NCI-H1105 treated with DMSO at 0.1 percent for 48 hours (cell line): ENCODE measurements around the gene P3H2.

Source experiments
- DNase-seq: peaks from one replicate; lab custom pipeline; 2025; lab: John Stamatoyannopoulos, UW

P3H2 gene

GRCh38 chr3:190016966-190017365, 103.7 kb downstream of the P3H2 start:
- DNase-seq, result no peak

GRCh38 chr3:190014940-190015339, 105.8 kb downstream of the P3H2 start:
- DNase-seq, result no peak

- no peak for DNase-seq
These were observed 106.5 kb downstream of the P3H2 start for GRCh38 chr3:190013943-190014924.

GRCh38 chr3:190012784-190013183, 107.9 kb downstream of the P3H2 start:
- DNase-seq, result no peak

GRCh38 chr3:190012314-190012782, 108.3 kb downstream of the P3H2 start:
- no peak for DNase-seq

- DNase-seq, result no peak
These were observed 110.2 kb downstream of the P3H2 start for GRCh38 chr3:190010486-190010885.

GRCh38 chr3:190009614-190010013, 111.1 kb downstream of the P3H2 start:
- DNase-seq, result no peak

GRCh38 chr3:190008432-190008831, 112.3 kb downstream of the P3H2 start:
- DNase-seq, result no peak

GRCh38 chr3:190005343-190006113, 115.2 kb downstream of the P3H2 start:
- DNase-seq, result no peak

GRCh38 chr3:190004656-190005055, 116.0 kb downstream of the P3H2 start:
- DNase-seq, result no peak

- DNase-seq, result no peak
These were observed 117.0 kb downstream of the P3H2 start for GRCh38 chr3:190003681-190004123.

- no peak for DNase-seq
These were observed 117.6 kb downstream of the P3H2 start for GRCh38 chr3:190003068-190003467.

- no peak for DNase-seq
These were observed 119.3 kb downstream of the P3H2 start for GRCh38 chr3:190001426-190001825.

GRCh38 chr3:190000861-190001196, 119.9 kb downstream of the P3H2 start:
- no peak for DNase-seq

GRCh38 chr3:190000187-190000860, 120.4 kb downstream of the P3H2 start:
- DNase-seq, result no peak

GRCh38 chr3:189999718-190000117, 121.0 kb downstream of the P3H2 start:
- DNase-seq, result no peak

GRCh38 chr3:189995129-189995528, 125.6 kb downstream of the P3H2 start:
- no peak for DNase-seq

- no peak for DNase-seq
These were observed 129.9 kb downstream of the P3H2 start for GRCh38 chr3:189990826-189991225.

- no peak for DNase-seq
These were observed 131.8 kb downstream of the P3H2 start for GRCh38 chr3:189988854-189989253.

GRCh38 chr3:189988322-189988721, 132.4 kb downstream of the P3H2 start:
- DNase-seq, result no peak

- DNase-seq, result no peak
These were observed 134.7 kb downstream of the P3H2 start for GRCh38 chr3:189985948-189986347.

- no peak for DNase-seq
These were observed 137.1 kb downstream of the P3H2 start for GRCh38 chr3:189983612-189984011.
